ENCODE data around the gene TTPAL.
A peak's percentile ranks its signal among the peaks of the same experiment; 100 is the strongest.

Gene TTPAL

GRCh38 chr20:44478206-44478605 is 2.5 kb downstream of the TTPAL start:
- FAIRE-seq: no peak
- TF ChIP-seq TAF1 (IDR thresholded peaks at IDR 0.05; ENCODE audit: low read depth, low read length): no peak
- DNase-seq (ENCODE audit: insufficient read length, low spot score): no peak

- DNase-seq (ENCODE audit: insufficient read length, low spot score): no peak
- peak; percentile 56 for FAIRE-seq
- TF ChIP-seq TAF1 (IDR thresholded peaks at IDR 0.05; ENCODE audit: low read depth, low read length): no peak
- TF ChIP-seq POLR2A (IDR thresholded peaks at IDR 0.05; ENCODE audit: low read depth, low read length): no peak
Measured at GRCh38 chr20:44479643-44480042, 4.0 kb downstream of the TTPAL start.

- DNase-seq (ENCODE audit: insufficient read length, low spot score): no peak
- FAIRE-seq: no peak
- TF ChIP-seq POLR2AphosphoS5 (IDR thresholded peaks at IDR 0.05; ENCODE audit: low read depth, low read length) (no peak), POLR2A (IDR thresholded peaks at IDR 0.05; ENCODE audit: low read depth, low read length) (no peak), SPI1 (IDR thresholded peaks at IDR 0.05; ENCODE audit: low read depth, low read length) (no peak), PAX5 (IDR thresholded peaks at IDR 0.05; ENCODE audit: insufficient read depth, low read length, severe bottlenecking) (no peak), POU2F2 (IDR thresholded peaks at IDR 0.05; ENCODE audit: low read depth, low read length) (no peak), TAF1 (IDR thresholded peaks at IDR 0.05; ENCODE audit: low read depth, low read length) (no peak)
Measured at GRCh38 chr20:44480097-44480496, 4.4 kb downstream of the TTPAL start.

GRCh38 chr20:44481719-44482416 is 6.2 kb downstream of the TTPAL start:
- TF ChIP-seq PAX5 (IDR thresholded peaks at IDR 0.05; ENCODE audit: insufficient read depth, low read length, severe bottlenecking): no peak
- TF ChIP-seq POLR2A (IDR thresholded peaks at IDR 0.05; ENCODE audit: low read depth, low read length): no peak
- no peak for TF ChIP-seq POLR2AphosphoS5 (IDR thresholded peaks at IDR 0.05; ENCODE audit: low read depth, low read length)
- no peak for TF ChIP-seq TAF1 (IDR thresholded peaks at IDR 0.05; ENCODE audit: low read depth, low read length)
- no peak for TF ChIP-seq POU2F2 (IDR thresholded peaks at IDR 0.05; ENCODE audit: low read depth, low read length)
- TF ChIP-seq SPI1 (IDR thresholded peaks at IDR 0.05; ENCODE audit: low read depth, low read length): no peak
- no peak for DNase-seq (ENCODE audit: insufficient read length, low spot score)
- FAIRE-seq: no peak

- DNase-seq (ENCODE audit: insufficient read length, low spot score): no peak
- no peak for FAIRE-seq
- no peak for TF ChIP-seq TAF1 (IDR thresholded peaks at IDR 0.05; ENCODE audit: low read depth, low read length)
Measured at GRCh38 chr20:44483112-44483511, 7.4 kb downstream of the TTPAL start.

GRCh38 chr20:44485078-44485829 is 9.6 kb downstream of the TTPAL start:
- DNase-seq (ENCODE audit: insufficient read length, low spot score) (no peak), FAIRE-seq (no peak)
- TF ChIP-seq PAX5 (IDR thresholded peaks at IDR 0.05; ENCODE audit: insufficient read depth, low read length, severe bottlenecking): no peak
- no peak for TF ChIP-seq POLR2A (IDR thresholded peaks at IDR 0.05; ENCODE audit: low read depth, low read length)
- no peak for TF ChIP-seq TAF1 (IDR thresholded peaks at IDR 0.05; ENCODE audit: low read depth, low read length)
- TF ChIP-seq SPI1 (IDR thresholded peaks at IDR 0.05; ENCODE audit: low read depth, low read length): no peak
- TF ChIP-seq POU2F2 (IDR thresholded peaks at IDR 0.05; ENCODE audit: low read depth, low read length): no peak
- TF ChIP-seq POLR2AphosphoS5 (IDR thresholded peaks at IDR 0.05; ENCODE audit: low read depth, low read length): no peak

GRCh38 chr20:44485830-44486198 is 10.1 kb downstream of the TTPAL start:
- FAIRE-seq (no peak), DNase-seq (ENCODE audit: insufficient read length, low spot score) (no peak)
- TF ChIP-seq POLR2AphosphoS5 (IDR thresholded peaks at IDR 0.05; ENCODE audit: low read depth, low read length) (no peak), TAF1 (IDR thresholded peaks at IDR 0.05; ENCODE audit: low read depth, low read length) (no peak), POU2F2 (IDR thresholded peaks at IDR 0.05; ENCODE audit: low read depth, low read length) (no peak), SPI1 (IDR thresholded peaks at IDR 0.05; ENCODE audit: low read depth, low read length) (no peak), POLR2A (IDR thresholded peaks at IDR 0.05; ENCODE audit: low read depth, low read length) (no peak), PAX5 (IDR thresholded peaks at IDR 0.05; ENCODE audit: insufficient read depth, low read length, severe bottlenecking) (no peak)

GRCh38 chr20:44488551-44488950 is 12.9 kb downstream of the TTPAL start:
- FAIRE-seq (no peak), DNase-seq (ENCODE audit: insufficient read length, low spot score) (no peak)
- TF ChIP-seq POU2F2 (IDR thresholded peaks at IDR 0.05; ENCODE audit: low read depth, low read length): no peak
- no peak for TF ChIP-seq PAX5 (IDR thresholded peaks at IDR 0.05; ENCODE audit: insufficient read depth, low read length, severe bottlenecking)
- TF ChIP-seq TAF1 (IDR thresholded peaks at IDR 0.05; ENCODE audit: low read depth, low read length): no peak
- no peak for TF ChIP-seq POLR2AphosphoS5 (IDR thresholded peaks at IDR 0.05; ENCODE audit: low read depth, low read length)
- no peak for TF ChIP-seq SPI1 (IDR thresholded peaks at IDR 0.05; ENCODE audit: low read depth, low read length)
- TF ChIP-seq POLR2A (IDR thresholded peaks at IDR 0.05; ENCODE audit: low read depth, low read length): no peak

GRCh38 chr20:44489223-44489622 is 13.5 kb downstream of the TTPAL start:
- DNase-seq (ENCODE audit: insufficient read length, low spot score) (no peak), FAIRE-seq (no peak)
- TF ChIP-seq POLR2A (IDR thresholded peaks at IDR 0.05; ENCODE audit: low read depth, low read length) (no peak), PAX5 (IDR thresholded peaks at IDR 0.05; ENCODE audit: insufficient read depth, low read length, severe bottlenecking) (no peak)

- FAIRE-seq (no peak), DNase-seq (ENCODE audit: insufficient read length, low spot score) (no peak)
- TF ChIP-seq POU2F2 (IDR thresholded peaks at IDR 0.05; ENCODE audit: low read depth, low read length) (no peak), PAX5 (IDR thresholded peaks at IDR 0.05; ENCODE audit: insufficient read depth, low read length, severe bottlenecking) (no peak), POLR2A (IDR thresholded peaks at IDR 0.05; ENCODE audit: low read depth, low read length) (no peak), SPI1 (IDR thresholded peaks at IDR 0.05; ENCODE audit: low read depth, low read length) (no peak), POLR2AphosphoS5 (IDR thresholded peaks at IDR 0.05; ENCODE audit: low read depth, low read length) (no peak), TAF1 (IDR thresholded peaks at IDR 0.05; ENCODE audit: low read depth, low read length) (no peak)
Measured at GRCh38 chr20:44489931-44490330, 14.3 kb downstream of the TTPAL start.
